LNCaP clone FGC (cell line): ENCODE results near the gene PAX6.
"Not testable (repeated sequence)": the region's sequence is repeated elsewhere in the genome, so short reads cannot be mapped to it uniquely, and the experiment has no call there.

ENCODE experiments used
- DNase-seq: peaks from one replicate; pipeline ENCODE4 v3.0.0-alpha.2; 2011; ENCODE audit warnings: low read depth
- H3K4me3 ChIP-seq: 2 replicates; pipeline ENCODE4 v1.5.1; 2011; ENCODE audit warnings: mild to moderate bottlenecking, low read depth, low read length, control low read depth
- TF ChIP-seq, protein P1 (sequence below): IDR thresholded peaks from 2 replicates; pipeline ENCODE4 v1.5.1; 2012; ENCODE audit warnings: mild to moderate bottlenecking; ENCODE audit not compliant: control insufficient read depth, insufficient read depth; ENCODE audit errors: extremely low read depth

The PAX6 gene

DNA sequence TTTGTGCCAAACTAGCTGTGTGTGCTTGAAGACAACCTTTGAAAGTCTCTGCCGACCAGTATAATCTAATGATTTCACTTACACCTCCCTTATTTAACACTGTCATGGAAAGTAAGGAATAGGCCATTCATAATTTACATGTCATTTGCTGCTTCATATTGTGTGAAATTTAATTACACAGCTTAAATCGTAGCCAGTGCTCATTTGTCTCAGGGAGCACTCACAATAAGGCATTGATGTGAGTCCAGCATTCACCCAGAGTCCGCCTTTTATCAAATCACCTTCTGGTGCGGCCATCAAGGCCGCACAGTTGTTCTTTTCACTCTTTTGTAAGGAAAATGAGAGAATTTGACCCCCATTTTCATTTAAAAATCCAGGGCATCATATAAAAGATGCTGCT, 46.9 kb downstream of the PAX6 start:
- H3K4me3 ChIP-seq, result no peak overlapping the region
- no peak for DNase-seq
- TF ChIP-seq, protein P1, sequence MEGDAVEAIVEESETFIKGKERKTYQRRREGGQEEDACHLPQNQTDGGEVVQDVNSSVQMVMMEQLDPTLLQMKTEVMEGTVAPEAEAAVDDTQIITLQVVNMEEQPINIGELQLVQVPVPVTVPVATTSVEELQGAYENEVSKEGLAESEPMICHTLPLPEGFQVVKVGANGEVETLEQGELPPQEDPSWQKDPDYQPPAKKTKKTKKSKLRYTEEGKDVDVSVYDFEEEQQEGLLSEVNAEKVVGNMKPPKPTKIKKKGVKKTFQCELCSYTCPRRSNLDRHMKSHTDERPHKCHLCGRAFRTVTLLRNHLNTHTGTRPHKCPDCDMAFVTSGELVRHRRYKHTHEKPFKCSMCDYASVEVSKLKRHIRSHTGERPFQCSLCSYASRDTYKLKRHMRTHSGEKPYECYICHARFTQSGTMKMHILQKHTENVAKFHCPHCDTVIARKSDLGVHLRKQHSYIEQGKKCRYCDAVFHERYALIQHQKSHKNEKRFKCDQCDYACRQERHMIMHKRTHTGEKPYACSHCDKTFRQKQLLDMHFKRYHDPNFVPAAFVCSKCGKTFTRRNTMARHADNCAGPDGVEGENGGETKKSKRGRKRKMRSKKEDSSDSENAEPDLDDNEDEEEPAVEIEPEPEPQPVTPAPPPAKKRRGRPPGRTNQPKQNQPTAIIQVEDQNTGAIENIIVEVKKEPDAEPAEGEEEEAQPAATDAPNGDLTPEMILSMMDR, result no peak

DNA sequence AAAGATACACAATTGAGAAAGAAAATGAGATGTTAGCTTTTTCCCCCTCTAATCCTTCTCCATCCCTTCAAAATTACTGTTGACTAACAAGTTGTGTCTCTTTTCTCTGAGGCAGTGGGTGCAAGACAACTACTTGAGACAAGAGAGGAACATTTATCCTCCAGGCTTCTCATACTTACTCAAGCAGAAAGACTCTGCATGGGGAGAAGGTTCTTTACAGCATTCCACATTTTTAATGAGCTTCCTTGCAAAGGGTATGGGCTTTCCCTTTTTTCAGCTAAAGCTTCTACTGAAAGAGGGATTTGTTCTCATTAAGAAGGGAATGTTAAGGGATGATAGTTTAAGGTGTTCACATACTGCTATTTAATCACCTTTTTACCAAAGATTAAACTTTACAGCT, 47.8 kb downstream of the PAX6 start:
- TF ChIP-seq, protein P1, result no peak
- H3K4me3 ChIP-seq, result no peak overlapping the region
- DNase-seq, result no peak

DNA sequence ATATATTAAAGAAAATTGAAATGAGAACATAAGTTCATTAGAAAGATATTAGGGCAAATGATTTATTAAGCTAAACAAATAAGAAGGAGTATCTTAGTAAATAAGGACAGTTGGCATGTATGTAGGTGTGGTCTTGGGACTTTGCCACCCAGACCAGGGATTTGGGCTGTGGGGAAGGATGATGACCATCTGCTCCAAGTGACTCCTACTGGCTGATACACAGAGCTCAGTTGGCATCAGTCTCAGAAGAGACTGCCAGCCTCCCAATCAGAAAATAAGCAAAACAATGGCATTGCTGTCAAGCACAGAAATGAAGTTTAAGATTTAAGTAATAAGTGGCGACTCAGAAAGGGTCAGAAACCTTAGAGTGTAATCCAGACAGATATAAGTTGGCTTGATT, 49.5 kb downstream of the PAX6 start:
- TF ChIP-seq, protein P1, result no peak
- no peak for DNase-seq

DNA sequence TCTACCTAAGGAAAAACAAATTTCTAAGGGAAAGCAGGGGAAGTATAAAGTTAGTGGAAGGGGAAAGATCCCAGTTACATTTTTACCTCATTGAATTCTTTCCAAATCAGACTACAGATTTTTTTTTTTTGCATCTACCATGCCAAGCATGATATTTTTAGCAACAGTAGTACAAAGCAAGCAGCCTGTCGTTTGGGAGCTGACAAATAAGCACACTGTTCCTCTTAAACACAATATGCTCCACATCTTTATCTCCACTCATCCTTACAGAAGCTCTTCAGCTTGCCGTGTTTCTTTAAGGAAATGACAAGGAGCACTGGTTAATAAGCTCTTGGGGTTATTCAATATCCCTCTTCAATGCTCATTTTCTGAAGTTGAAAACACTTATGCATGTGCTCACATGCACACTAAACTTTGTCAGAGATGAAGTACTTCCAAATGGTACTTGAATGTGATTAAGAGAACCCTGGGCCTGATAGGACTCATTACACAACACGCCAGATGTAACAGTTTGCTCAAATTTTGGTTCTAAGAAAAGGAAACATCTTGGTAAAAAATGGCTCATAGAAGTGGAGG, 53.8 kb downstream of the PAX6 start:
- DNase-seq, result no peak
- TF ChIP-seq, protein P1, result no peak
- no peak overlapping the region for H3K4me3 ChIP-seq

More for the DNA sequence above, 49.5 kb downstream of the PAX6 start:
- no peak overlapping the region for H3K4me3 ChIP-seq

DNA sequence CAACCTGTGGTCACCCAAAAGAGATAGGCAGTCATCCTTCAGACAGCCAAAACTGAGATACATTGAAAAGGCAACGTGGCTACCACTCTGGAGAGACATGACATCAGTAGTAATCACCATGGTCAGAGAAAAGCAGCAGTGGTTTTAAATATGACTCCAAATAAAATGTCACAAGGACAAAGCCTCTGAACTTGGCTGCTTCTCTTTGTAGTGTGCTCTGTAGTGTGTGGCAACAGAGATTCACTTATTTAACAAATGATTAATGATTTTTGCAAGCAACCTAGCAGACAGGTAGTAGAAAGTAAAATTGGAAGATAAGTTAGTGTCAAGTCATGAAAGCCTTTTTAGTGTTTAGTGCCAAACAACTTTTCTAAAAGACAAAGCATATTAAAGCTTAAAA, 63.5 kb downstream of the PAX6 start:
- no peak for DNase-seq
- TF ChIP-seq, protein P1, result no peak
- no peak overlapping the region for H3K4me3 ChIP-seq

DNA sequence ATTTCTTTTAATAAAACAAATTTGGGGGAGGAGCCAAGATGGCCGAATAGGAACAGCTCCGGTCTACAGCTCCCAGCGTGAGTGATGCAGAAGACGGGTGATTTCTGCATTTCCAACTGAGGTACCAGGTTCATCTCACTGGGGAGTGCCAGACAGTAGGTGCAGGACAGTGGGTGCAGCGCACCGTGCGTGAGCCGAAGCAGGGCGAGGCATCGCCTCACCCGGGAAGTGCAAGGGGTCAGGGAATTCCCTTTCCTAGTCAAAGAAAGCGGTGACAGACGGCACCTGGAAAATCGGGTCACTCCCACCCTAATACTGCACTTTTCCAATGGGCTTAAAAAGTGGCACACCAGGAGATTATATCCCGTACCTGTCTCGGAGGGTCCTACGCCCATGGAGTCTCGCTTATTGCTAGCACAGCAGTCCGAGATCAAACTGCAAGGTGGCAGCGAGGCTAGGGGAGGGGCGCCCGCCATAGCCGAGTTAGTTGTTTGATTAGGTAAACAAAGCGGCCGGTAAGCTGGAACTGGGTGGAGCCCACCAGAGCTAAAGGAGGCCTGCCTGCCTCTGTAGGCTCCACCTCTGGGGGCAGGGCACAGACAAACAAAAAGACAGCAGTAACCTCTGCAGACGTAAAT, 70.3 kb downstream of the PAX6 start:
- DNase-seq, H3K4me3 ChIP-seq: not testable (repeated sequence)

DNA sequence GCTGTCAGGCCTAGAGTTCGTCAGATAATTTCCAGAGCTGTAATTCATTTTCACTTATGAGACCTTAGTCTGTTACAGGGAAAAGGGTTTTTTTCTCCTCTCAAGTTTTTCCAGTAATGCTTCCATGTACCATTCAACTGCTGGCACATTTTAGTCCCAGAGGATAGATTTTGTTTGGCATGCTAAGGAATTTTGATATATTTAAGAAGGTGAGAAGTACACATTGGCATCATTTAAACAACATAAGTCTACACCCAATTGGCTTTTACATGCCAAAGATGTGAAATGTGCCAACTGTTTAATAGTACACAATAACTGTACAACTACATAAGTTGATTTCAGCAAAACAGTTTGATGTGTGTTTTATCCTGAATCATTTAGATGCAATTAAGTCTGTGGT, 71.0 kb downstream of the PAX6 start:
- TF ChIP-seq, protein P1, result no peak
- no peak for DNase-seq
- H3K4me3 ChIP-seq, result no peak overlapping the region
